Small intestine (tissue), 7 donors: ENCODE results near the gene C2orf68. TPM values are rescaled to one million over a fixed set of nuclear protein-coding genes. Genes with fewer than 3 reads are reported as not detected.
"Not testable (repeated sequence)": the region's sequence is repeated elsewhere in the genome, so short reads cannot be mapped to it uniquely, and the experiment has no call there.

ENCODE experiments used
- DNase-seq, 2 donors: peaks; one replicate each; pipeline versions ENCODE4 v3.0.0 to v3.0.0-alpha.2; 2013
- FAIRE-seq: peaks from 2 replicates; lab custom pipeline; 2012; peaks lifted over from hg19 to GRCh38; lab: Jason Lieb, UNC
- H3K27ac ChIP-seq, 3 donors: one replicate each; pipeline ENCODE4 v1.5.1; 2013; ENCODE audit warnings: low read length in 2 of 3, mild to moderate bottlenecking in 2 of 3, control low read depth in 1 of 3, inconsistent platforms in 1 of 3, low read depth in 1 of 3, moderate library complexity in 1 of 3
- H3K27me3 ChIP-seq, 3 donors: one replicate each; pipeline ENCODE4 v1.6.1; 2013; ENCODE audit warnings: low read length in 3 of 3, inconsistent platforms in 1 of 3; ENCODE audit not compliant: control insufficient read depth in 3 of 3, insufficient read depth in 3 of 3
- H3K36me3 ChIP-seq, 3 donors: one replicate each; pipeline ENCODE4 v1.6.1; 2013; ENCODE audit warnings: low read length in 3 of 3, inconsistent platforms in 1 of 3, low read depth in 1 of 3, mild to moderate bottlenecking in 1 of 3, moderate library complexity in 1 of 3; ENCODE audit not compliant: control insufficient read depth in 3 of 3, insufficient read depth in 2 of 3
- H3K4me1 ChIP-seq, 3 donors: one replicate each; pipeline ENCODE4 v1.6.1; 2013; ENCODE audit warnings: low read length in 2 of 3, inconsistent platforms in 1 of 3, low read depth in 1 of 3, mild to moderate bottlenecking in 1 of 3, moderate library complexity in 1 of 3; ENCODE audit not compliant: control insufficient read depth in 3 of 3, insufficient read depth in 2 of 3
- H3K4me3 ChIP-seq, 3 donors: one replicate each; pipeline ENCODE4 v1.5.1; 2013; ENCODE audit warnings: low read length in 3 of 3, control low read depth in 1 of 3, inconsistent platforms in 1 of 3, low read depth in 1 of 3, mild to moderate bottlenecking in 1 of 3, moderate library complexity in 1 of 3
- H3K9me3 ChIP-seq, 2 donors: one replicate each; pipeline ENCODE4 v1.6.1; 2013; ENCODE audit warnings: low read depth in 1 of 2, low read length in 1 of 2; ENCODE audit not compliant: control insufficient read depth in 2 of 2, insufficient read depth in 1 of 2
- WGBS, 3 donors: extraction: QIAGEN DNeasy Blood & Tissue Kit; methylation state at CpG; one replicate each; pipeline ENCODE4 v1.1.7; 2013; 5-methylcytosine and 5-hydroxymethylcytosine counted together
- polyA plus RNA-seq, 4 donors: library from polyadenylated mRNA; stranded (reverse) in 3 of 4; unstranded in 1 of 4; fragments of 200-250 nt in 3 of 4; fragments of 120-200 nt in 1 of 4; gene quantifications; one replicate each; pipeline versions ENCODE4 v1.2.1 to v1.2.3, GENCODE V29; 2013
- donor health status: healthy with polysubstance abuse.
- donor health status: control.
- donor health status: control.
- donor health status: Bipolar disorder and iron deficiency.
- donor health status: healthy.

C2orf68 gene
- polyA plus RNA-seq, 4 donors: 16.2 to 44.8 (median 25.3) TPM

- DNase-seq (no peak), FAIRE-seq (no peak)
- H3K27me3 ChIP-seq: no peaks in the 10 kb centered on the region
- WGBS, 3 donors: 89 to 94% (median 94%) methylated on average over 6 of the region's 6 CpGs
- H3K4me1 ChIP-seq: peaks cover 4 to 8% (median 7%) of the 10 kb centered on the region in 3 donors
- no peaks in the 10 kb centered on the region for H3K9me3 ChIP-seq
- H3K36me3 ChIP-seq: peaks cover 9 to 33% (median 25%) of the 10 kb centered on the region in 3 donors
- H3K4me3 ChIP-seq: no peak overlapping the region
- H3K27ac ChIP-seq: no peak overlapping the region
These were observed 7.8 kb upstream of the C2orf68 start for GRCh38 chr2:85619617-85620016.

- H3K9me3 ChIP-seq, H3K27me3 ChIP-seq, FAIRE-seq, H3K4me1 ChIP-seq, H3K27ac ChIP-seq, DNase-seq: not testable (repeated sequence)
- H3K4me3 ChIP-seq: peak overlapping the region in 1 of 3 donors; percentile 74
- WGBS, 3 donors: 76 to 91% (median 83%) methylated on average over 5 of the region's 5 CpGs
- H3K36me3 ChIP-seq: peaks cover 0 to 21% (median 13%) of the 10 kb centered on the region in 3 donors
These were observed 5.9 kb upstream of the C2orf68 start for GRCh38 chr2:85617723-85618122.

GRCh38 chr2:85615413-85615728 is 3.5 kb upstream of the C2orf68 start:
- no peak overlapping the region for H3K4me3 ChIP-seq
- H3K27me3 ChIP-seq: no peaks in the 10 kb centered on the region

GRCh38 chr2:85614757-85615156 is 2.9 kb upstream of the C2orf68 start:
- not testable (repeated sequence) for H3K27me3 ChIP-seq, H3K27ac ChIP-seq, H3K4me3 ChIP-seq, DNase-seq, FAIRE-seq, H3K9me3 ChIP-seq
- WGBS, 3 donors: 93 to 96% (median 93%) methylated on average over 7 of the region's 7 CpGs
- Histone ChIP-seq H3K36me3 (peaks cover 0 to 12% (median 2%) of the 10 kb centered on the region in 3 donors), H3K4me1 (peaks cover 4 to 17% (median 8%) of the 10 kb centered on the region in 3 donors)

More at GRCh38 chr2:85615413-85615728, 3.5 kb upstream of the C2orf68 start:
- H3K4me1 ChIP-seq: peaks cover 4 to 15% (median 8%) of the 10 kb centered on the region in 3 donors
- peaks cover 0 to 16% (median 2%) of the 10 kb centered on the region in 3 donors for H3K36me3 ChIP-seq
- 91 to 94% (median 94%) methylated on average over 17 of the region's 17 CpGs for WGBS, 3 donors
- no peaks in the 10 kb centered on the region for H3K9me3 ChIP-seq
- H3K27ac ChIP-seq: peak overlapping the region in 1 of 3 donors; percentile 54
- FAIRE-seq (no peak), DNase-seq (no peak)

- peaks cover 0 to 14% (median 0%) of the 10 kb centered on the region in 3 donors for H3K36me3 ChIP-seq
- 58 to 75% (median 73%) methylated on average over 10 of the region's 10 CpGs for WGBS, 3 donors
- DNase-seq (no peak), FAIRE-seq (no peak)
- H3K4me3 ChIP-seq: no peak overlapping the region
- no peaks in the 10 kb centered on the region for H3K27me3 ChIP-seq
- H3K27ac ChIP-seq: no peak overlapping the region
- no peaks in the 10 kb centered on the region for H3K9me3 ChIP-seq
- H3K4me1 ChIP-seq: peaks cover 4 to 17% (median 8%) of the 10 kb centered on the region in 3 donors
These were observed 2.0 kb upstream of the C2orf68 start for GRCh38 chr2:85613717-85614515.

- DNase-seq (no peak), FAIRE-seq (no peak)
- H3K9me3 ChIP-seq: no peaks in the 10 kb centered on the region
- H3K27ac ChIP-seq: peak overlapping the region; percentile 4 to 96 (median 88)
- peaks cover 0 to 33% (median 2%) of the 10 kb centered on the region in 3 donors for H3K36me3 ChIP-seq
- WGBS, 3 donors: 2 to 6% (median 5%) methylated on average over 24 of the region's 24 CpGs
- peak overlapping the region; percentile 56 to 91 (median 84) for H3K4me3 ChIP-seq
- no peaks in the 10 kb centered on the region for H3K27me3 ChIP-seq
- H3K4me1 ChIP-seq: peaks cover 0 to 10% (median 0%) of the 10 kb centered on the region in 3 donors
These were observed 605 bp downstream of the C2orf68 start for GRCh38 chr2:85611217-85611704.

- peaks cover 0 to 34% (median 2%) of the 10 kb centered on the region in 3 donors for H3K36me3 ChIP-seq
- no peaks in the 10 kb centered on the region for H3K9me3 ChIP-seq
- no peak for FAIRE-seq
- 85 to 87% (median 85%) methylated on average over 9 of the region's 9 CpGs for WGBS, 3 donors
- no peaks in the 10 kb centered on the region for H3K27me3 ChIP-seq
- H3K4me3 ChIP-seq: no peak overlapping the region
- no peak overlapping the region for H3K27ac ChIP-seq
- H3K4me1 ChIP-seq: peaks cover 0 to 25% (median 0%) of the 10 kb centered on the region in 3 donors
- DNase-seq: no peak
These were observed 4.3 kb downstream of the C2orf68 start for GRCh38 chr2:85607268-85608215.

GRCh38 chr2:85606116-85606455 is 5.8 kb downstream of the C2orf68 start:
- no peak for FAIRE-seq
- Histone ChIP-seq H3K36me3 (peaks cover 0 to 35% (median 2%) of the 10 kb centered on the region in 3 donors), H3K4me1 (peaks cover 0 to 30% (median 4%) of the 10 kb centered on the region in 3 donors), H3K9me3 (no peaks in the 10 kb centered on the region), H3K27me3 (no peaks in the 10 kb centered on the region), H3K4me3 (no peak overlapping the region), H3K27ac (peak overlapping the region in 1 of 3 donors; percentile 8)
- 74 to 90% (median 85%) methylated on average over 7 of the region's 7 CpGs for whole genome bisulfite sequencing, 3 donors
- no peak for DNase-seq
